Neutrophil (primary cell): ENCODE data around the gene CAPN5.

Experiments
- H3K27ac ChIP-seq: fragments of 200-600 bp; sonication (generic); 2 replicates; pipeline ENCODE4 v1.5.1; 2016; ENCODE audit warnings: mild to moderate bottlenecking, moderate library complexity
- H3K27me3 ChIP-seq: fragments of 200-600 bp; sonication (generic); 2 replicates; pipeline ENCODE4 v1.6.0; 2016; ENCODE audit warnings: mild to moderate bottlenecking
- H3K36me3 ChIP-seq: fragments of 200-600 bp; sonication (generic); 2 replicates; pipeline ENCODE4 v1.5.1; 2017
- H3K4me1 ChIP-seq, 2 experiments: fragments of 200-600 bp in 1 of 2; sonication (generic) in 1 of 2; 1 replicate in 1 of 2; 2 replicates in 1 of 2; pipeline versions ENCODE4 v1.5.1 to v1.6.1; 2013 to 2016; ENCODE audit warnings: low read depth in 1 of 2, low read length in 1 of 2, mild to moderate bottlenecking in 1 of 2, moderate library complexity in 1 of 2; ENCODE audit not compliant: control insufficient read depth in 1 of 2, insufficient read depth in 1 of 2
- H3K4me3 ChIP-seq, 2 experiments: fragments of 200-600 bp in 1 of 2; sonication (generic) in 1 of 2; 1 replicate in 1 of 2; 2 replicates in 1 of 2; pipeline ENCODE4 v1.5.1; 2013 to 2016; ENCODE audit warnings: low read depth in 1 of 2, low read length in 1 of 2, mild to moderate bottlenecking in 1 of 2, moderate library complexity in 1 of 2
- H3K9me3 ChIP-seq: fragments of 200-600 bp; sonication (generic); 2 replicates; pipeline ENCODE4 v1.5.1; 2016
- TF ChIP-seq, protein P1 (sequence below): fragments of 200-600 bp; sonication (generic); IDR thresholded peaks from 2 replicates; pipeline ENCODE4 v1.5.1; 2016; ENCODE audit warnings: antibody characterized with exemption

Gene CAPN5

DNA sequence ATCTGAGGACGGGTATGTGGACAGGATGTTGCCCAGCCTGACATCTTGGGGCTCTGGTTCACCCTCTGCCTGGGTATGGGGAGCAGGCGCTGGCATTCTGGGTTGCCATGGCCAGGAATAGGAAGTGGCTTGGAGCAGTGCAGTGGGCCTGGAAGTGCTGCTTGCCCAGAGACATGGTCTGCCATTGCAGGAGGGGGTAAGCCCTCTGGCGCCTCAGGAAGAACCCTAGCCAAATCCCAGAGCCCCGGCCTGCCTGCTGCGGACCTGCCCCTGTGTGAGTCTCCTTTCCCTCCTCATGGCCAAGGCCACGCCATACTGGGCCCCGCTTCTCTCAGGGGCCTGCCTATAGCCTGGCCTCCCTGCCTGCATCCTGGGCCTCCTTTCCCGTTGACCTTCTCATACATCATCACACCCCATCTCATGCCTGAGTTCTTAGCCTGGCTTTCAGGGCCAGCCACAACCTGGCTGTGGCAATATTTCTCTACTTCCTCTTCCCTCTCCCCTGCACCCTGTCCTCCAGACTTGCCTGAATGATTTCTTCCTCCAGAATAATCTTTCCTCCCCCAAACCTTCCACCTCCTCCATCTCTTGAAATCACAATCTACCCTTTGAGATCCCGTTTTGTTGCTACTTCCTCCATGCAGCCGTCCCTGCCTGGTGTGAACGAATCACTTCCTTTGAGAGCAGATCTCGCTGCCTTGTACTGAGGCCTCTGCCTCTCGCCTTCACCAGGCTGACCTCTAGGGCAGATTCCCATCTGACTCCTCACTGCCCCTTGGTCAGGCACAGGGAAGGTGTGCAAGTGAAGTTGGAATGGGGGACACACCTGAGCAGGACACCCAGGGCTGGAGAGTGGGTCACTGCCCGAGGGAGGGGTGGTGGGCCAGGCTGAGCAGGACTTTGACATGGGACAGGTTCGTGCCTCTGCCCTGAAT, 5.2 kb downstream of the CAPN5 start:
- TF ChIP-seq, protein P1, sequence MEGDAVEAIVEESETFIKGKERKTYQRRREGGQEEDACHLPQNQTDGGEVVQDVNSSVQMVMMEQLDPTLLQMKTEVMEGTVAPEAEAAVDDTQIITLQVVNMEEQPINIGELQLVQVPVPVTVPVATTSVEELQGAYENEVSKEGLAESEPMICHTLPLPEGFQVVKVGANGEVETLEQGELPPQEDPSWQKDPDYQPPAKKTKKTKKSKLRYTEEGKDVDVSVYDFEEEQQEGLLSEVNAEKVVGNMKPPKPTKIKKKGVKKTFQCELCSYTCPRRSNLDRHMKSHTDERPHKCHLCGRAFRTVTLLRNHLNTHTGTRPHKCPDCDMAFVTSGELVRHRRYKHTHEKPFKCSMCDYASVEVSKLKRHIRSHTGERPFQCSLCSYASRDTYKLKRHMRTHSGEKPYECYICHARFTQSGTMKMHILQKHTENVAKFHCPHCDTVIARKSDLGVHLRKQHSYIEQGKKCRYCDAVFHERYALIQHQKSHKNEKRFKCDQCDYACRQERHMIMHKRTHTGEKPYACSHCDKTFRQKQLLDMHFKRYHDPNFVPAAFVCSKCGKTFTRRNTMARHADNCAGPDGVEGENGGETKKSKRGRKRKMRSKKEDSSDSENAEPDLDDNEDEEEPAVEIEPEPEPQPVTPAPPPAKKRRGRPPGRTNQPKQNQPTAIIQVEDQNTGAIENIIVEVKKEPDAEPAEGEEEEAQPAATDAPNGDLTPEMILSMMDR = no peak
- Histone ChIP-seq H3K36me3 (no peaks in the 10 kb centered on the region), H3K9me3 (no peaks in the 10 kb centered on the region), H3K4me3 (no peak overlapping the region), H3K4me1 (no peaks in the 10 kb centered on the region), H3K27ac (no peak overlapping the region), H3K27me3 (peaks cover 37% of the 10 kb centered on the region)

GRCh38 chr11:77072851-77073327, 6.1 kb downstream of the CAPN5 start:
- no peaks in the 10 kb centered on the region for H3K36me3 ChIP-seq
- peaks cover 27% of the 10 kb centered on the region for H3K27me3 ChIP-seq
- H3K9me3 ChIP-seq = no peaks in the 10 kb centered on the region
- H3K27ac ChIP-seq = no peak overlapping the region
- TF ChIP-seq, protein P1 = no peak
- H3K4me1 ChIP-seq = no peaks in the 10 kb centered on the region
- H3K4me3 ChIP-seq = no peak overlapping the region

- no peaks in the 10 kb centered on the region for H3K9me3 ChIP-seq
- TF ChIP-seq, protein P1 = no peak
- no peaks in the 10 kb centered on the region for H3K36me3 ChIP-seq
- H3K27ac ChIP-seq = no peak overlapping the region
- H3K4me3 ChIP-seq = no peak overlapping the region
- peaks cover 22% of the 10 kb centered on the region for H3K27me3 ChIP-seq
- H3K4me1 ChIP-seq = no peaks in the 10 kb centered on the region
Measured at GRCh38 chr11:77073328-77074001, 6.7 kb downstream of the CAPN5 start.

GRCh38 chr11:77074205-77074604, 7.4 kb downstream of the CAPN5 start:
- peaks cover 14% of the 10 kb centered on the region for H3K27me3 ChIP-seq
- H3K4me1 ChIP-seq = no peaks in the 10 kb centered on the region
- TF ChIP-seq, protein P1 = no peak
- no peaks in the 10 kb centered on the region for H3K9me3 ChIP-seq
- no peaks in the 10 kb centered on the region for H3K36me3 ChIP-seq
- no peak overlapping the region for H3K27ac ChIP-seq
- H3K4me3 ChIP-seq = no peak overlapping the region

GRCh38 chr11:77074626-77075221, 8.0 kb downstream of the CAPN5 start:
- TF ChIP-seq, protein P1 = no peak
- Histone ChIP-seq H3K27me3 (peaks cover 9% of the 10 kb centered on the region), H3K4me3 (no peak overlapping the region), H3K9me3 (no peaks in the 10 kb centered on the region), H3K36me3 (no peaks in the 10 kb centered on the region), H3K27ac (no peak overlapping the region), H3K4me1 (no peaks in the 10 kb centered on the region)
